ENCODE results near the gene RASA1.

GRCh38 chr5:87372705-87373104 lies 105.0 kb downstream of the RASA1 start:
- no peak for TF ChIP-seq CTCF (conservative IDR thresholded peaks at IDR 0.05; ENCODE audit: low read depth, low read length)
- no peak for TF ChIP-seq EZH2 (IDR thresholded peaks at IDR 0.05; ENCODE audit: low read length, unreplicated experiment)

Data from PC-3 (cell line).